PC-9 (cell line): ENCODE results near the gene SPATA17. TPM values are rescaled to one million over a fixed set of nuclear protein-coding genes. Genes with fewer than 3 reads are reported as not detected.

ENCODE experiments used
- BruUV-seq: library from RNA; stranded (reverse); fragments of 400-500 nt; replicated peaks from 2 replicates; lab custom pipeline; 2021; lab: Mats Ljungman, UMichigan
- CTCF ChIA-PET: fragments of 300-600 bp; sonication (Branson Sonifier 250); formaldehyde crosslinking; loops from one replicate; lab custom pipeline; 2022; ENCODE audit warnings: antibody characterized with exemption; lab: Charles Lee
- POLR2A ChIA-PET: fragments of 300-600 bp; sonication (Branson Sonifier 250); formaldehyde crosslinking; loops from one replicate; lab custom pipeline; 2022; ENCODE audit warnings: antibody characterized with exemption; ENCODE audit not compliant: unreplicated experiment; lab: Charles Lee
- DNase-seq, 2 experiments: peaks; one replicate each; pipeline versions ENCODE4 v3.0.0 to v3.0.0-alpha.2; 2015 to 2022; ENCODE audit warnings: mixed read lengths in 1 of 2
- H2AFZ ChIP-seq: fragments of 200-600 bp; sonication (generic); 2 replicates; pipeline ENCODE4 v1.8.1; 2017; ENCODE audit warnings: antibody characterized with exemption
- H3F3A ChIP-seq: fragments of 200-600 bp; sonication (generic); 2 replicates; pipeline ENCODE4 v1.8.1; 2017; ENCODE audit warnings: antibody characterized with exemption, mild to moderate bottlenecking, low read depth; ENCODE audit not compliant: insufficient read depth
- H3K27ac ChIP-seq: fragments of 200-600 bp; sonication (generic); 2 replicates; pipeline ENCODE4 v1.6.1; 2016; ENCODE audit warnings: mixed run types
- H3K27me3 ChIP-seq: fragments of 200-600 bp; sonication (generic); 2 replicates; pipeline ENCODE4 v1.6.1; 2016; ENCODE audit warnings: low read depth, mixed run types; ENCODE audit not compliant: insufficient read depth
- H3K36me3 ChIP-seq: fragments of 200-600 bp; sonication (generic); 2 replicates; pipeline ENCODE4 v1.6.1; 2016; ENCODE audit warnings: low read depth, mixed run types
- H3K4me1 ChIP-seq: fragments of 200-600 bp; sonication (generic); replicated peaks from 2 replicates; pipeline ENCODE4 v1.6.1; 2016; ENCODE audit warnings: mixed run types; ENCODE audit not compliant: insufficient read depth
- H3K4me2 ChIP-seq: fragments of 200-600 bp; sonication (generic); 2 replicates; pipeline ENCODE4 v1.6.1; 2017; ENCODE audit warnings: mixed run types
- H3K4me3 ChIP-seq: fragments of 200-600 bp; sonication (generic); 2 replicates; pipeline ENCODE4 v1.6.1; 2016; ENCODE audit warnings: mixed run types
- H3K79me2 ChIP-seq: fragments of 200-600 bp; sonication (generic); 2 replicates; pipeline ENCODE4 v1.6.1; 2017; ENCODE audit warnings: low read depth, mixed run types
- H3K9me2 ChIP-seq: fragments of 200-600 bp; sonication (generic); 2 replicates; pipeline ENCODE4 v1.8.1; 2017; ENCODE audit warnings: mild to moderate bottlenecking; ENCODE audit not compliant: insufficient read depth
- H3K9me3 ChIP-seq: fragments of 200-600 bp; sonication (generic); 2 replicates; pipeline ENCODE4 v1.8.1; 2016; ENCODE audit warnings: low read depth; ENCODE audit not compliant: insufficient read depth
- H4K20me1 ChIP-seq: fragments of 200-600 bp; sonication (generic); 2 replicates; pipeline ENCODE4 v1.8.1; 2017; ENCODE audit not compliant: insufficient read depth
- CTCF ChIP-seq: fragments of 200-600 bp; sonication (generic); conservative IDR thresholded peaks from 2 replicates; pipeline ENCODE4 v1.6.1; 2017; ENCODE audit warnings: mixed run types, antibody characterized with exemption, mild to moderate bottlenecking, moderate library complexity
- EZH2 ChIP-seq: fragments of 200-600 bp; sonication (generic); IDR thresholded peaks from 2 replicates; pipeline ENCODE4 v1.8.0; 2017; ENCODE audit warnings: antibody characterized with exemption, low read depth
- intact Hi-C: fragments of 100-400 bp; cut with micrococcal nuclease; formaldehyde crosslinking; loops from one replicate; pipeline ENCODE4 v1.10.0; 2022; ENCODE audit not compliant: unreplicated experiment
- total RNA-seq: library from RNA; stranded (reverse); gene quantifications from 2 replicates; pipeline ENCODE4 v1.2.3, GENCODE V29; 2021

SPATA17 gene
- total RNA-seq, 1 experiment from 2014 or later: 8.9 TPM

GRCh38 chr1:217626321-217626720 is 4.8 kb upstream of the SPATA17 start:
- no peak overlapping the region for H2AFZ ChIP-seq
- DNase-seq: no peak
- peaks cover 89% of the 10 kb centered on the region for H3K79me2 ChIP-seq
- H3K4me3 ChIP-seq: no peak overlapping the region
- H3K9me3 ChIP-seq: no peaks in the 10 kb centered on the region
- no peaks in the 10 kb centered on the region for H3K36me3 ChIP-seq
- BruUV-seq: no TSS peak
- ChIA-PET CTCF (no interaction called here), POLR2A (no interaction called here)
- peaks cover 27% of the 10 kb centered on the region for H3K4me1 ChIP-seq
- no peaks in the 10 kb centered on the region for H3K27me3 ChIP-seq
- H4K20me1 ChIP-seq: peaks cover 14% of the 10 kb centered on the region; the same call in 1 of the 2 replicates
- intact Hi-C loops: no loop called here
- no peak overlapping the region for H3K27ac ChIP-seq
- H3K4me2 ChIP-seq: no peak overlapping the region
- H3F3A ChIP-seq: no peaks in the 10 kb centered on the region; the same call in 1 of the 2 replicates
- no peaks in the 10 kb centered on the region for H3K9me2 ChIP-seq
- TF ChIP-seq EZH2 (no peak), CTCF (no peak)

GRCh38 chr1:217627431-217627830 is 3.7 kb upstream of the SPATA17 start:
- no peak overlapping the region for H2AFZ ChIP-seq
- no peak for TF ChIP-seq EZH2
- no peak for TF ChIP-seq CTCF
- peaks cover 3% of the 10 kb centered on the region; the same call in 1 of the 2 replicates for H4K20me1 ChIP-seq
- H3K9me2 ChIP-seq: no peaks in the 10 kb centered on the region
- intact Hi-C loops: no loop called here
- no peak overlapping the region for H3K27ac ChIP-seq
- H3K36me3 ChIP-seq: no peaks in the 10 kb centered on the region
- H3F3A ChIP-seq: no peaks in the 10 kb centered on the region; the same call in 1 of the 2 replicates
- H3K4me3 ChIP-seq: no peak overlapping the region
- H3K9me3 ChIP-seq: no peaks in the 10 kb centered on the region
- CTCF ChIA-PET: no interaction called here
- H3K4me1 ChIP-seq: peaks cover 27% of the 10 kb centered on the region
- H3K79me2 ChIP-seq: peaks cover 84% of the 10 kb centered on the region
- DNase-seq: no peak
- no TSS peak for BruUV-seq
- H3K27me3 ChIP-seq: no peaks in the 10 kb centered on the region
- H3K4me2 ChIP-seq: peak overlapping the region; percentile 92
- POLR2A ChIA-PET: no interaction called here

- peaks cover 6% of the 10 kb centered on the region; the same call in 1 of the 2 replicates for H3K9me2 ChIP-seq
- H2AFZ ChIP-seq: no peak overlapping the region
- no peaks in the 10 kb centered on the region for H3K79me2 ChIP-seq
- H3K27me3 ChIP-seq: no peaks in the 10 kb centered on the region
- DNase-seq: no peak
- no peaks in the 10 kb centered on the region for H3F3A ChIP-seq
- intact Hi-C loops: no loop called here
- POLR2A ChIA-PET: no interaction called here
- H3K36me3 ChIP-seq: no peaks in the 10 kb centered on the region
- no peak overlapping the region for H3K27ac ChIP-seq
- H3K4me3 ChIP-seq: no peak overlapping the region
- no peaks in the 10 kb centered on the region for H4K20me1 ChIP-seq
- no TSS peak for BruUV-seq
- TF ChIP-seq EZH2 (no peak), CTCF (no peak)
- no peaks in the 10 kb centered on the region for H3K9me3 ChIP-seq
- no peak overlapping the region for H3K4me2 ChIP-seq
- H3K4me1 ChIP-seq: no peaks in the 10 kb centered on the region
- CTCF ChIA-PET: no interaction called here
Observed at GRCh38 chr1:217642455-217642854, 11.3 kb downstream of the SPATA17 start.
